Activated CD4-positive, CD25-positive, alpha-beta regulatory T cell (primary cell): ENCODE measurements around the gene PGS1.

Experiments used
- DNase-seq, 4 experiments: peaks; one replicate each; lab custom pipeline; 2025; lab: John Stamatoyannopoulos, UW

The PGS1 gene

GRCh38 chr17:78473951-78474613 lies 95.6 kb downstream of the PGS1 start:
- no peak for DNase-seq
